Keratinocyte (primary cell): ENCODE data around the gene STK32B. TPM values are rescaled to one million over a fixed set of nuclear protein-coding genes. Genes with fewer than 3 reads are reported as not detected.

ENCODE experiments used
- DNase-seq: peaks from one replicate; pipeline ENCODE4 v3.0.0-alpha.2; 2011; ENCODE audit warnings: low read depth, missing footprints, low spot score
- FAIRE-seq: peaks from 2 replicates; lab custom pipeline; 2011; peaks lifted over from hg19 to GRCh38; lab: Jason Lieb, UNC
- H2AFZ ChIP-seq: 2 replicates; pipeline ENCODE4 v1.6.0; 2012; ENCODE audit warnings: low read length, control low read depth, inconsistent platforms; ENCODE audit not compliant: control insufficient read depth
- H3K27ac ChIP-seq: 2 replicates; pipeline ENCODE4 v1.5.1; 2011; ENCODE audit warnings: low read length; ENCODE audit not compliant: control insufficient read depth, insufficient read depth
- H3K27me3 ChIP-seq: 3 replicates; pipeline ENCODE4 v1.6.0; 2011; ENCODE audit warnings: low read length; ENCODE audit not compliant: control insufficient read depth, insufficient read depth; ENCODE audit errors: extremely low read depth
- H3K36me3 ChIP-seq, 2 experiments: 2 replicates in 1 of 2; 3 replicates in 1 of 2; pipeline ENCODE4 v1.5.1; 2011; ENCODE audit warnings: low read length in 2 of 2, mild to moderate bottlenecking in 1 of 2; ENCODE audit not compliant: control insufficient read depth in 2 of 2, insufficient read depth in 2 of 2; ENCODE audit errors: extremely low read depth in 1 of 2
- H3K4me1 ChIP-seq: 3 replicates; pipeline ENCODE4 v1.5.1; 2011; ENCODE audit warnings: low read length; ENCODE audit not compliant: control insufficient read depth, insufficient read depth; ENCODE audit errors: extremely low read depth
- H3K4me2 ChIP-seq: 3 replicates; pipeline ENCODE4 v1.6.0; 2011; ENCODE audit warnings: low read depth, low read length; ENCODE audit not compliant: control insufficient read depth, insufficient read depth; ENCODE audit errors: extremely low read depth
- H3K4me3 ChIP-seq, 3 experiments: fragments of 200-600 bp in 1 of 3; sonication (generic) in 1 of 3; 2 replicates in 2 of 3; 3 replicates in 1 of 3; pipeline ENCODE4 v1.5.1; 2011 to 2016; ENCODE audit warnings: low read length in 3 of 3, mild to moderate bottlenecking in 3 of 3, control low read depth in 2 of 3, inconsistent platforms in 1 of 3, low read depth in 1 of 3, mixed read lengths in 1 of 3, mixed run types in 1 of 3, moderate library complexity in 1 of 3; ENCODE audit not compliant: control insufficient read depth in 2 of 3, insufficient read depth in 2 of 3; ENCODE audit errors: extremely low read depth in 1 of 3
- H3K79me2 ChIP-seq: 2 replicates; pipeline ENCODE4 v1.6.0; 2012; ENCODE audit warnings: low read length; ENCODE audit not compliant: control insufficient read depth, insufficient read depth
- H3K9ac ChIP-seq: 3 replicates; pipeline ENCODE4 v1.6.0; 2011; ENCODE audit warnings: low read length; ENCODE audit not compliant: control insufficient read depth, insufficient read depth; ENCODE audit errors: extremely low read depth
- H3K9me1 ChIP-seq: 3 replicates; pipeline ENCODE4 v1.6.0; 2011; ENCODE audit warnings: low read length; ENCODE audit not compliant: control insufficient read depth, insufficient read depth; ENCODE audit errors: extremely low read depth
- H3K9me3 ChIP-seq: 2 replicates; pipeline ENCODE4 v1.5.1; 2012; ENCODE audit warnings: low read depth, low read length; ENCODE audit not compliant: control insufficient read depth
- H4K20me1 ChIP-seq: 3 replicates; pipeline ENCODE4 v1.6.0; 2011; ENCODE audit warnings: low read length; ENCODE audit not compliant: control insufficient read depth, insufficient read depth; ENCODE audit errors: extremely low read depth
- EZH2 ChIP-seq: IDR thresholded peaks from one replicate; pipeline ENCODE4 v1.6.1; 2012; ENCODE audit warnings: inconsistent platforms, mild to moderate bottlenecking, low read length, moderate library complexity
- dilution Hi-C: fragments of 300-500 bp; cut with MboI; formaldehyde crosslinking; loops from one replicate; pipeline ENCODE4 v1.7.0; 2020; ENCODE audit warnings: low sequenced_read_pairs; ENCODE audit not compliant: extremely low pct_ligation_motif_present
- polyA plus RNA-seq, 5 experiments: library from polyadenylated mRNA; depleted of rRNA in 3 of 5; stranded (reverse) in 3 of 5; stranded (forward) in 1 of 5; unstranded in 1 of 5; fragments of >200 nt; gene quantifications; 1 replicate in 1 of 5; 2 replicates in 3 of 5; 3 replicates in 1 of 5; pipeline versions ENCODE4 v1.2.1 to v1.2.3, GENCODE V29; 2011 to 2012; ENCODE audit warnings: missing spikeins in 2 of 5, low read depth in 1 of 5, low replicate concordance in 1 of 5
- TF ChIP-seq, protein P1 (sequence below), 3 experiments: IDR thresholded peaks in 1 of 3; conservative IDR thresholded peaks in 1 of 3; optimal IDR thresholded peaks in 1 of 3; 2 replicates in 2 of 3; 3 replicates in 1 of 3; pipeline versions ENCODE3 to v1.5.1; 2011; ENCODE audit warnings: low read length in 3 of 3, mild to moderate bottlenecking in 3 of 3, moderate library complexity in 2 of 3, control low read depth in 1 of 3, inconsistent platforms in 1 of 3; ENCODE audit not compliant: insufficient read depth in 2 of 3; ENCODE audit errors: extremely low read depth in 1 of 3

Gene STK32B
- polyA plus RNA-seq, 1 donor (not counting 4 experiments of a cell fraction or from before 2014, with no cell fraction given): 3.4 TPM

DNA sequence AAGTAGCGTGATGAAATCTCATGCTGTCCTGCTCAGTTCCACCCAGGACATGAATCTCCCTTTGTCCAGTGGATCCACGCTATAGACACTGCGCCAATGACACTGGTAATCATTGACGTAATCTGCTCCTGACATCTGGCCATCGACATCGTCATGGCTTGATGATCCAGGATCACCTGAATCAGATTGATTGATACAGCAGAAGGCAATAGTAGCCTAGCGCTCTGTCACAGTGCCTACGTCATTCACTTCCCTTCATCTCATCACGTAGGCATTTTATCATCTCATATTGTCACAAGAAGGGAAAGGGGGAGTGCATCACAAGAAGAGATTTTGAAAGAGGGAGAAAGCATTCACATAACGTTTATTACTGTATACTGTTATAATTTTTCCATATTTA, 68.8 kb downstream of the STK32B start:
- H3K9ac ChIP-seq: no peak overlapping the region
- no peaks in the 10 kb centered on the region for H3K27me3 ChIP-seq
- H2AFZ ChIP-seq: no peak overlapping the region
- dilution Hi-C loops: no loop called here
- H3K9me3 ChIP-seq: no peaks in the 10 kb centered on the region
- H4K20me1 ChIP-seq: no peaks in the 10 kb centered on the region
- no peaks in the 10 kb centered on the region for H3K9me1 ChIP-seq
- no peaks in the 10 kb centered on the region for H3K79me2 ChIP-seq
- no peaks in the 10 kb centered on the region for H3K36me3 ChIP-seq
- TF ChIP-seq EZH2: no peak
- TF ChIP-seq, protein P1, sequence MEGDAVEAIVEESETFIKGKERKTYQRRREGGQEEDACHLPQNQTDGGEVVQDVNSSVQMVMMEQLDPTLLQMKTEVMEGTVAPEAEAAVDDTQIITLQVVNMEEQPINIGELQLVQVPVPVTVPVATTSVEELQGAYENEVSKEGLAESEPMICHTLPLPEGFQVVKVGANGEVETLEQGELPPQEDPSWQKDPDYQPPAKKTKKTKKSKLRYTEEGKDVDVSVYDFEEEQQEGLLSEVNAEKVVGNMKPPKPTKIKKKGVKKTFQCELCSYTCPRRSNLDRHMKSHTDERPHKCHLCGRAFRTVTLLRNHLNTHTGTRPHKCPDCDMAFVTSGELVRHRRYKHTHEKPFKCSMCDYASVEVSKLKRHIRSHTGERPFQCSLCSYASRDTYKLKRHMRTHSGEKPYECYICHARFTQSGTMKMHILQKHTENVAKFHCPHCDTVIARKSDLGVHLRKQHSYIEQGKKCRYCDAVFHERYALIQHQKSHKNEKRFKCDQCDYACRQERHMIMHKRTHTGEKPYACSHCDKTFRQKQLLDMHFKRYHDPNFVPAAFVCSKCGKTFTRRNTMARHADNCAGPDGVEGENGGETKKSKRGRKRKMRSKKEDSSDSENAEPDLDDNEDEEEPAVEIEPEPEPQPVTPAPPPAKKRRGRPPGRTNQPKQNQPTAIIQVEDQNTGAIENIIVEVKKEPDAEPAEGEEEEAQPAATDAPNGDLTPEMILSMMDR (optimal IDR thresholded peaks at IDR 0.05 in 1 of 3, IDR thresholded peaks at IDR 0.05 in 1 of 3, conservative IDR thresholded peaks at IDR 0.05 in 1 of 3; ENCODE audit: extremely low read depth in 1 of 3, insufficient read depth in 2 of 3, low read length in 3 of 3): no peak
- no peak overlapping the region for H3K4me3 ChIP-seq
- no peak overlapping the region for H3K4me2 ChIP-seq
- no peak overlapping the region for H3K27ac ChIP-seq
- H3K4me1 ChIP-seq: peaks cover 3% of the 10 kb centered on the region
- FAIRE-seq (no peak), DNase-seq (no peak)

DNA sequence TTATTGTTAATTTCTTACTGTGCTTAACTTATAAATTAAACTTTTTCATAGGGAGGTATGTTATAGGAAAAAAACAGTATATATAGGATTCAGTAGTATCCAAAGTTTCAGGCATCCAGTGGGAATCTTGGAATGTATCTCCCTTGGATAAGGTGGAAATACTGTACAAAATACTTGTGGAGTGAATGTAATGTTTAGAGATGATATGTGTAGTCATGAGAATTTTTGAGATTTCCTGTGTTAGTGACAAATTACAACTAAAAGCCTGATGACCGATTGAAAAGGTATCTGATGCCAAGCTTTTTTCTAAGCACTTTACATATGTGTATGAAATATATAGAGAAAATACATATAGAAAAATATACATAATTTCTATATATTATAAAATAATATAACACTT, 69.2 kb downstream of the STK32B start:
- no peak overlapping the region for H3K4me3 ChIP-seq
- no peaks in the 10 kb centered on the region for H3K27me3 ChIP-seq
- no peak overlapping the region for H2AFZ ChIP-seq
- H3K36me3 ChIP-seq: no peaks in the 10 kb centered on the region
- no peak overlapping the region for H3K9ac ChIP-seq
- H3K79me2 ChIP-seq: no peaks in the 10 kb centered on the region
- TF ChIP-seq EZH2: no peak
- TF ChIP-seq, protein P1 (optimal IDR thresholded peaks at IDR 0.05 in 1 of 3, IDR thresholded peaks at IDR 0.05 in 1 of 3, conservative IDR thresholded peaks at IDR 0.05 in 1 of 3; ENCODE audit: extremely low read depth in 1 of 3, insufficient read depth in 2 of 3, low read length in 3 of 3): no peak
- no peaks in the 10 kb centered on the region for H3K9me1 ChIP-seq
- H3K4me2 ChIP-seq: no peak overlapping the region
- no peak overlapping the region for H3K27ac ChIP-seq
- no peaks in the 10 kb centered on the region for H3K9me3 ChIP-seq
- H4K20me1 ChIP-seq: no peaks in the 10 kb centered on the region
- FAIRE-seq (no peak), DNase-seq (no peak)
- dilution Hi-C loops: no loop called here
- H3K4me1 ChIP-seq: peaks cover 3% of the 10 kb centered on the region
